H1 (cell line): Measurements from ENCODE around the gene SLC25A4.

Experiments
- CEBPB ChIP-seq: IDR thresholded peaks from 2 replicates; pipeline ENCODE4 v1.6.1; 2012; ENCODE audit warnings: low read depth, low read length
- CHD2 ChIP-seq: IDR thresholded peaks from 2 replicates; pipeline ENCODE4 v1.6.1; 2012; ENCODE audit warnings: low read length, improper control_type of control experiment
- EP300 ChIP-seq, 2 experiments: IDR thresholded peaks; 1 replicate in 1 of 2; 2 replicates in 1 of 2; pipeline ENCODE4 v1.6.1; 2011 to 2012; ENCODE audit warnings: low read depth in 2 of 2, low read length in 2 of 2, mild to moderate bottlenecking in 2 of 2, borderline replicate concordance in 1 of 2, inconsistent platforms in 1 of 2, moderate library complexity in 1 of 2
- EZH2 ChIP-seq: fragments of 200-600 bp; sonication (generic); IDR thresholded peaks from 2 replicates; pipeline ENCODE4 v1.7.1; 2012; ENCODE audit warnings: low read depth, mild to moderate bottlenecking, moderate library complexity, low read length, inconsistent platforms; ENCODE audit not compliant: severe bottlenecking
- HDAC6 ChIP-seq: IDR thresholded peaks from one replicate; pipeline ENCODE4 v1.7.1; 2012; ENCODE audit warnings: low read depth, mild to moderate bottlenecking, inconsistent platforms, low read length, moderate library complexity
- MAX ChIP-seq: IDR thresholded peaks from 2 replicates; pipeline ENCODE4 v1.6.1; 2012; ENCODE audit warnings: inconsistent platforms
- TAF7 ChIP-seq: optimal IDR thresholded peaks from 2 replicates; pipeline ENCODE3; 2011; ENCODE audit warnings: low read depth, mild to moderate bottlenecking, inconsistent platforms, low read length, moderate library complexity, borderline replicate concordance
- TF ChIP-seq, protein P1 (sequence below), 3 experiments: IDR thresholded peaks; 1 replicate in 2 of 3; 2 replicates in 1 of 3; pipeline versions ENCODE4 v1.5.1 to v1.6.1; 2011; ENCODE audit warnings: low read length in 3 of 3, mild to moderate bottlenecking in 3 of 3, inconsistent platforms in 2 of 3, low read depth in 1 of 3, moderate library complexity in 1 of 3; ENCODE audit not compliant: insufficient read depth in 1 of 3; ENCODE audit errors: control extremely low read depth in 1 of 3

- TF ChIP-seq CHD2 (no peak), EZH2 (no peak), CEBPB (no peak), HDAC6 (no peak), EP300 (IDR thresholded peaks at IDR 0.05; ENCODE audit: borderline replicate concordance in 1 of 2, low read depth in 2 of 2, low read length in 2 of 2) (no peak), MAX (no peak), TAF7 (no peak)
- TF ChIP-seq, protein P1, sequence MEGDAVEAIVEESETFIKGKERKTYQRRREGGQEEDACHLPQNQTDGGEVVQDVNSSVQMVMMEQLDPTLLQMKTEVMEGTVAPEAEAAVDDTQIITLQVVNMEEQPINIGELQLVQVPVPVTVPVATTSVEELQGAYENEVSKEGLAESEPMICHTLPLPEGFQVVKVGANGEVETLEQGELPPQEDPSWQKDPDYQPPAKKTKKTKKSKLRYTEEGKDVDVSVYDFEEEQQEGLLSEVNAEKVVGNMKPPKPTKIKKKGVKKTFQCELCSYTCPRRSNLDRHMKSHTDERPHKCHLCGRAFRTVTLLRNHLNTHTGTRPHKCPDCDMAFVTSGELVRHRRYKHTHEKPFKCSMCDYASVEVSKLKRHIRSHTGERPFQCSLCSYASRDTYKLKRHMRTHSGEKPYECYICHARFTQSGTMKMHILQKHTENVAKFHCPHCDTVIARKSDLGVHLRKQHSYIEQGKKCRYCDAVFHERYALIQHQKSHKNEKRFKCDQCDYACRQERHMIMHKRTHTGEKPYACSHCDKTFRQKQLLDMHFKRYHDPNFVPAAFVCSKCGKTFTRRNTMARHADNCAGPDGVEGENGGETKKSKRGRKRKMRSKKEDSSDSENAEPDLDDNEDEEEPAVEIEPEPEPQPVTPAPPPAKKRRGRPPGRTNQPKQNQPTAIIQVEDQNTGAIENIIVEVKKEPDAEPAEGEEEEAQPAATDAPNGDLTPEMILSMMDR (IDR thresholded peaks at IDR 0.05; ENCODE audit: control extremely low read depth in 1 of 3, insufficient read depth in 1 of 3, low read depth in 1 of 3, low read length in 3 of 3), result no peak
Measured at GRCh38 chr4:185190306-185190856, 47.3 kb downstream of the SLC25A4 start.
